Left lung (tissue), 10 donors: ENCODE results near the gene KIF6. TPM values are rescaled to one million over a fixed set of nuclear protein-coding genes. Genes with fewer than 3 reads are reported as not detected.

Experiments used
- ATAC-seq: fragments of 200-7000 bp; cut with Tn5 transposase; one replicate; pipeline ENCODE4 v1.9.1; 2020; ENCODE audit warnings: moderate library complexity
- DNase-seq, 4 donors: peaks; one replicate each; pipeline ENCODE4 v3.0.0-alpha.2; 2013 to 2020
- H3K27ac ChIP-seq, 2 donors: fragments of 200-600 bp; sonication (generic) in 1 of 2; one replicate each; pipeline versions ENCODE4 v1.5.0 to v1.8.0; 2020 to 2021
- H3K27me3 ChIP-seq, 2 donors: fragments of 200-600 bp; sonication (generic) in 1 of 2; one replicate each; pipeline versions ENCODE4 v1.5.0 to v1.8.0; 2020 to 2021
- H3K36me3 ChIP-seq, 2 donors: fragments of 200-600 bp; sonication (generic) in 1 of 2; one replicate each; pipeline versions ENCODE4 v1.5.0 to v1.8.0; 2020 to 2021
- H3K4me1 ChIP-seq, 2 donors: fragments of 200-600 bp; one replicate each; pipeline ENCODE4 v1.8.0; 2021
- H3K4me3 ChIP-seq, 2 donors: fragments of 200-600 bp; sonication (generic) in 1 of 2; one replicate each; pipeline versions ENCODE4 v1.5.0 to v1.8.0; 2020 to 2021; ENCODE audit warnings: mild to moderate bottlenecking in 1 of 2
- H3K9me3 ChIP-seq, 2 donors: fragments of 200-600 bp; sonication (generic) in 1 of 2; one replicate each; pipeline versions ENCODE4 v1.5.0 to v1.8.0; 2020 to 2021
- intact Hi-C, 2 donors: fragments of 100-400 bp; cut with DNase I; formaldehyde crosslinking; loops; one replicate each; pipeline versions ENCODE4 v1.11.2 to v1.14.2; 2022
- polyA plus RNA-seq, 6 donors: library from polyadenylated mRNA; unstranded; fragments of 120-200 nt; gene quantifications; one replicate each; pipeline ENCODE4 v1.2.1, GENCODE V29; 2013; ENCODE audit not compliant: insufficient read length in 6 of 6
- total RNA-seq, 2 donors: library from RNA; stranded (reverse); fragmentation: NEBNext Ultra II Directional; extraction: Animal tissue kit (Norgen Biotek cat#: 25700); gene quantifications; one replicate each; pipeline ENCODE4 v1.2.1, GENCODE V29; 2021
- TF ChIP-seq, protein P1 (sequence below), 2 donors: fragments of 200-600 bp; sonication (generic) in 1 of 2; IDR thresholded peaks; one replicate each; pipeline versions ENCODE4 v1.5.0 to v1.8.0; 2021; ENCODE audit warnings: antibody characterized with exemption in 2 of 2
- donor health status: DM: no; HTN: yes; CAD: no.
- donor health status: DM: no; HTN: no; CAD: no.

KIF6 gene
- total and polyA plus RNA-seq, 8 donors: 0.93 to 4.4 (median 2.8) TPM

DNA sequence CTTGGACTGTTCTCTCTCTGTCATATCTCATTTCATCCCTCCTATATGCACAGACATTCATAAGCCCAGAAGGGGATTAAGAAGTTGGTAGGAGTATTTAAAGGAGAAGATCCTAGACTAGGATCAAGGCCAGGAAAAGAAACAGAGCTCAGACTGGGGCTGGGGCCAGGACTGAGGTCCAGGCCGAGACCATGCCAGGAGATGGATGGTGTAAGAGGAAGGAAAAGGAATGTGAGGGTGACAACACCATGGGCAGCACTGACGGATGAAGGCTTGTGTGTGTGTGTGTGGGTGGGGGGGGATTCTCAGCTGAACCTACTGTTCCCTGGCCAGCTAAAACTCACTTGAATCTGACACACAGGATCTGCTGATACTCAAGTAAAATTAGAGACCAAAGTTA lies 182.1 kb downstream of the KIF6 start:
- Histone ChIP-seq H3K4me1 (no peaks in the 10 kb centered on the region), H3K4me3 (no peak overlapping the region), H3K9me3 (no peaks in the 10 kb centered on the region), H3K36me3 (no peaks in the 10 kb centered on the region), H3K27ac (peak overlapping the region in 1 of 2 donors; percentile 7), H3K27me3 (no peaks in the 10 kb centered on the region)
- DNase-seq (peak in 1 of 4 donors; percentile 47), ATAC-seq (peak; percentile 62)
- TF ChIP-seq, protein P1, sequence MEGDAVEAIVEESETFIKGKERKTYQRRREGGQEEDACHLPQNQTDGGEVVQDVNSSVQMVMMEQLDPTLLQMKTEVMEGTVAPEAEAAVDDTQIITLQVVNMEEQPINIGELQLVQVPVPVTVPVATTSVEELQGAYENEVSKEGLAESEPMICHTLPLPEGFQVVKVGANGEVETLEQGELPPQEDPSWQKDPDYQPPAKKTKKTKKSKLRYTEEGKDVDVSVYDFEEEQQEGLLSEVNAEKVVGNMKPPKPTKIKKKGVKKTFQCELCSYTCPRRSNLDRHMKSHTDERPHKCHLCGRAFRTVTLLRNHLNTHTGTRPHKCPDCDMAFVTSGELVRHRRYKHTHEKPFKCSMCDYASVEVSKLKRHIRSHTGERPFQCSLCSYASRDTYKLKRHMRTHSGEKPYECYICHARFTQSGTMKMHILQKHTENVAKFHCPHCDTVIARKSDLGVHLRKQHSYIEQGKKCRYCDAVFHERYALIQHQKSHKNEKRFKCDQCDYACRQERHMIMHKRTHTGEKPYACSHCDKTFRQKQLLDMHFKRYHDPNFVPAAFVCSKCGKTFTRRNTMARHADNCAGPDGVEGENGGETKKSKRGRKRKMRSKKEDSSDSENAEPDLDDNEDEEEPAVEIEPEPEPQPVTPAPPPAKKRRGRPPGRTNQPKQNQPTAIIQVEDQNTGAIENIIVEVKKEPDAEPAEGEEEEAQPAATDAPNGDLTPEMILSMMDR (IDR thresholded peaks at IDR 0.05): no peak
- intact Hi-C loops: no loop called here

DNA sequence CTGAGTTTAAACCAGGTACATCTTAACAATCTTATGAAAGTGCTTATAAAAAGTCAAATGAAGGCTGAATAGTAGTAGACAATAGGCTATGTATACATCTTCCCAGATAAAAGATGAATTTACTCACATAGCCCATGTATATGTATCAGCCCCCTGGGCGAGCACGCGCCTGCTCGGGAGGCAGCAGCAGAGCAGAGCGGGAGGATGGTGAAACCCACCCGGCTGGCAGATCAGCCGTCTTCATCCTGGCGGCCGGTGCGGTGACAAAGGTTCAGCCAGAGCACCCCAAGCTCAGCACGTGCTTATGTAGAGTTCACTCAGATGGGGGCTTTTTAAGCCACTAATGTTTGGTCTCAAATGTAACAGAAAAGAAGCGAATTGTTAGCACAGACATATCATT lies 184.8 kb downstream of the KIF6 start:
- Histone ChIP-seq H3K4me3 (no peak overlapping the region), H3K9me3 (peaks cover 0 to 2% of the 10 kb centered on the region in 2 donors), H3K36me3 (no peaks in the 10 kb centered on the region), H3K27me3 (no peaks in the 10 kb centered on the region), H3K27ac (no peak overlapping the region), H3K4me1 (no peaks in the 10 kb centered on the region)
- TF ChIP-seq, protein P1 (IDR thresholded peaks at IDR 0.05): no peak
- DNase-seq (no peak), ATAC-seq (no peak)
- intact Hi-C loops: no loop called here

DNA sequence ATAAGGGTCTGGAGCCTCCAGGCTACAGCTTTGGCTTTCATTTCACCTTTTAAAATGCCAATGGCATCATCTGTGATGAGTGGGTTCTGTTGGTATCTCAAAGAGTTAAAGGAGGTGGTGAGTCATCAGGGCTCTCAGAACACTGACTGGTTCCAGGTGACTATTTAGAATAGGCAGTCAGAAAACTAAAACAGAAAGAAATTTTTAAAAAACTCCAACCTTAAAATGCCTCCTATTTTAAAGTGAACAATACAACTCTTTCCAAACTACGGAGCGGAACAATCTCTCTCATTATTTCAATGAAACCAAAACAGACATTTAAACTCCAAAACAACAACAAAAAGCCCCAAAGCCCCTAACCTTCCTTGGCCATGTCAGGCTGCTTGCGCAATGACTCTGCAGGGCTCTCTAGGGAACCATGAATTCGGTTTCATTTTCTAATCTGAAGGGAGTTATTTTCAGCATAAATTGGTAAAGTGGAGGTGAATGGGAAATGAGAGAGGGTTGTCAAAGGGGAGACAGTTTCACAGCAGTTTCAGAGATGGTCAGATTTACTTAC lies 194.9 kb downstream of the KIF6 start:
- H3K9me3 ChIP-seq: no peaks in the 10 kb centered on the region
- H3K27me3 ChIP-seq: no peaks in the 10 kb centered on the region
- ATAC-seq (peak; percentile 71), DNase-seq (no peak)
- H3K36me3 ChIP-seq: no peaks in the 10 kb centered on the region
- peaks cover 0 to 5% of the 10 kb centered on the region in 2 donors for H3K4me1 ChIP-seq
- TF ChIP-seq, protein P1 (IDR thresholded peaks at IDR 0.05): no peak
- intact Hi-C loops: no loop called here
- H3K27ac ChIP-seq: no peak overlapping the region
- no peak overlapping the region for H3K4me3 ChIP-seq

DNA sequence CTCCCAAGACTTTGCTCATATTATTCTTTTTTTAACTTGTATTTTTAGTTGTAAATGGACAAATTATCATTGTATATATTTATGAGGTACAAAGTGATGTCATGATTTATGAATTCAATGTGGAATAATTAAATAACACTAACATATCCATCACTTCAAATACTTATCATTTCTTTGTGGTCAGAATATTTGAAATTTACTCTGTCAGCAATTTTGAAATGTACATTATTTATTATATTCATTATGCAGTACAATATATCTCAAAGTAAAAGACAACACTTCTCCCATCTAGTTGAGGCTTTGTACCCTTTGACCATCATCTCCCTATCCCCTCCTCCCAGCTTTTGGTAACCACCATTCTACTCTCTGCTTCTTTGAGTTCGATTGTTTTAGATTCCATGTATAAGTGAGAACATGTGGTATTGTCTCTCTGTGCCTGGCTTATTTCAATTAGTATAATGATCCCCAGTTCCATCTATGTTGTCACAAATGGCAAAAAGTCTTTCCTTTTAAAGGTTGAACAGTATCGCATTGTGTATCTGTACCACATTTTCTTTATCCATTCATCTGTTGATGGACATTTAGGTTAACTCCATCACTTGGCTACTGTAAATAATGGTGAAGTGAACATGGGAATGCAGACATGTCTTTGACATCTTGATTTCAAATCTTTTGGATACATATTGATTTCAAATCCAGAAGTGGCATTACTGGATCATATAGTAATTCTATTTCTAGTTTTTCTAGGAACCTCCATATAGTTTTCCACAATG lies 197.2 kb downstream of the KIF6 start:
- no peak for ATAC-seq
- Histone ChIP-seq H3K27me3 (no peaks in the 10 kb centered on the region), H3K27ac (no peak overlapping the region), H3K36me3 (no peaks in the 10 kb centered on the region), H3K4me3 (no peak overlapping the region), H3K9me3 (no peaks in the 10 kb centered on the region), H3K4me1 (peaks cover 0 to 5% of the 10 kb centered on the region in 2 donors)
- TF ChIP-seq, protein P1 (IDR thresholded peaks at IDR 0.05): no peak
- no peak for DNase-seq
- intact Hi-C loops: no loop called here

DNA sequence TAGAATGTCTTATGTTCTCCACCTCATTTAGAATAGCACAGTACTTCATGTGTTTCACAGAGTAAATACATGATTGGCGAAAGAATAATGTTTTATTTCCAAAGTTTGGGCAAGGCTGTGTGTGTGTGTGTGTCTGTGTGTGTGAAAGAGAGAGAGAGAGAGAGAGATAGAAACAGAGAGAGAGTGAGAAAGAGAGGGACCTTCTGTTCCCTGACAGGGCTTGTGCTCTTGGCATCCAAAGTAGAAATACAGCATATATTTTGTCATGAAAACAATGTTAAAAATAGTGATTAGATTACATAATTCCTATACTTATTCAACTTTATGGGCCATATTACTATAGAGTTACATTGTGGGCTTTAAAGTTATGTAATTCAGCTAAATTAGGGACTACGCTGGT lies 201.2 kb downstream of the KIF6 start:
- DNase-seq (peak in 2 of 4 donors; percentile 91 to 92), ATAC-seq (no peak)
- Histone ChIP-seq H3K27me3 (no peaks in the 10 kb centered on the region), H3K4me3 (no peak overlapping the region), H3K9me3 (no peaks in the 10 kb centered on the region), H3K27ac (no peak overlapping the region), H3K36me3 (no peaks in the 10 kb centered on the region), H3K4me1 (no peaks in the 10 kb centered on the region)
- intact Hi-C loops: no loop called here
- TF ChIP-seq, protein P1 (IDR thresholded peaks at IDR 0.05): no peak
